SK-N-SH (cell line): ENCODE data around the gene MYO9B. TPM values are rescaled to one million over a fixed set of nuclear protein-coding genes. Genes with fewer than 3 reads are reported as not detected.

ENCODE experiments used
- CTCF ChIA-PET: fragments of 300-600, 350-600 bp; formaldehyde crosslinking; extraction: SDS; loops from one replicate; lab custom pipeline; 2021; lab: Yijun Ruan, JAX
- POLR2A ChIA-PET: fragments of 350-600 bp; sonication (Branson Sonifier 250); formaldehyde crosslinking; extraction: SDS; loops from one replicate; lab custom pipeline; 2020; ENCODE audit warnings: antibody characterized with exemption, inconsistent platforms; lab: Yijun Ruan, JAX
- DNase-seq: peaks from one replicate; pipeline ENCODE4 v3.0.0; 2012
- H2AFZ ChIP-seq: fragments of 200-600 bp; sonication (generic); 2 replicates; pipeline ENCODE4 v1.8.1; 2016; ENCODE audit warnings: antibody characterized with exemption, mild to moderate bottlenecking, low read depth
- H3F3A ChIP-seq: fragments of 200-600 bp; sonication (generic); replicated peaks from 2 replicates; pipeline ENCODE3; 2016; ENCODE audit warnings: antibody characterized with exemption, mild to moderate bottlenecking; ENCODE audit not compliant: insufficient read depth
- H3K27ac ChIP-seq, 2 experiments: fragments of 200-500 bp in 1 of 2; fragments of 200-600 bp in 1 of 2; sonication (Bioruptor generic) in 1 of 2; sonication (generic), shearing (Covaris generic) in 1 of 2; 2 replicates each; pipeline versions ENCODE4 v1.5.1 to v1.6.1; 2014 to 2016; ENCODE audit warnings: low read depth in 2 of 2, inconsistent platforms in 1 of 2, low read length in 1 of 2, mild to moderate bottlenecking in 1 of 2, mixed read lengths in 1 of 2
- H3K27me3 ChIP-seq: fragments of 200-600 bp; sonication (generic), shearing (Covaris generic); 2 replicates; pipeline ENCODE4 v1.6.1; 2016; ENCODE audit warnings: mixed run types; ENCODE audit not compliant: insufficient read depth
- H3K36me3 ChIP-seq, 2 experiments: fragments of 200-500 bp in 1 of 2; fragments of 200-600 bp in 1 of 2; sonication (Bioruptor generic) in 1 of 2; sonication (generic) in 1 of 2; replicated peaks in 1 of 2; 2 replicates each; pipeline versions ENCODE3 to v1.5.1; 2014 to 2016; ENCODE audit warnings: low read length in 1 of 2, mild to moderate bottlenecking in 1 of 2; ENCODE audit not compliant: insufficient read depth in 2 of 2, control insufficient read depth in 1 of 2
- H3K4me1 ChIP-seq, 2 experiments: fragments of 200-500 bp in 1 of 2; fragments of 200-600 bp in 1 of 2; sonication (Bioruptor generic) in 1 of 2; sonication (generic), shearing (Covaris generic) in 1 of 2; 2 replicates each; pipeline versions ENCODE4 v1.5.1 to v1.6.1; 2014 to 2016; ENCODE audit warnings: low read depth in 1 of 2, low read length in 1 of 2, mixed run types in 1 of 2; ENCODE audit not compliant: insufficient read depth in 2 of 2, control insufficient read depth in 1 of 2
- H3K4me2 ChIP-seq: fragments of 200-600 bp; sonication (generic), shearing (Covaris generic); 2 replicates; pipeline ENCODE4 v1.6.1; 2017; ENCODE audit warnings: mixed run types
- H3K4me3 ChIP-seq, 2 experiments: fragments of 200-500 bp in 1 of 2; fragments of 200-600 bp in 1 of 2; sonication (Bioruptor generic) in 1 of 2; sonication (generic), shearing (Covaris generic) in 1 of 2; 2 replicates each; pipeline versions ENCODE4 v1.5.1 to v1.8.1; 2014 to 2016; ENCODE audit warnings: low read depth in 2 of 2, inconsistent platforms in 1 of 2, low read length in 1 of 2, mild to moderate bottlenecking in 1 of 2, mixed read lengths in 1 of 2, moderate library complexity in 1 of 2
- H3K79me2 ChIP-seq: fragments of 200-600 bp; sonication (generic); 2 replicates; pipeline ENCODE4 v1.8.1; 2017; ENCODE audit warnings: mild to moderate bottlenecking; ENCODE audit not compliant: insufficient read depth
- H3K9ac ChIP-seq: fragments of 200-600 bp; sonication (generic); 2 replicates; pipeline ENCODE4 v1.6.1; 2017; ENCODE audit warnings: mixed run types
- H3K9me2 ChIP-seq: fragments of 200-600 bp; sonication (generic); 2 replicates; pipeline ENCODE4 v1.6.1; 2017; ENCODE audit warnings: mixed run types
- H3K9me3 ChIP-seq: fragments of 200-600 bp; sonication (generic); 2 replicates; pipeline ENCODE4 v1.6.1; 2017; ENCODE audit warnings: mixed run types, mild to moderate bottlenecking, moderate library complexity
- H4K20me1 ChIP-seq: fragments of 200-600 bp; sonication (generic); 2 replicates; pipeline ENCODE4 v1.6.1; 2017; ENCODE audit warnings: mild to moderate bottlenecking, mixed run types; ENCODE audit not compliant: insufficient read depth
- CHD2 ChIP-seq: fragments of 150-350 bp; IDR thresholded peaks from 2 replicates; pipeline ENCODE4 v1.6.1; 2018; ENCODE audit warnings: low read length; ENCODE audit not compliant: partially characterized antibody
- EP300 ChIP-seq, 2 experiments: IDR thresholded peaks; 2 replicates each; pipeline versions ENCODE4 v1.4.0 to v1.6.1; 2012; ENCODE audit warnings: borderline replicate concordance in 1 of 2, low read depth in 1 of 2, low read length in 1 of 2
- EZH2phosphoT487 ChIP-seq: fragments of 200-600 bp; sonication (generic); IDR thresholded peaks from 2 replicates; pipeline ENCODE4 v1.6.1; 2017; ENCODE audit warnings: low read depth, mixed run types, mild to moderate bottlenecking, antibody characterized with exemption, moderate library complexity, borderline replicate concordance
- FOSL2 ChIP-seq: IDR thresholded peaks from 2 replicates; pipeline ENCODE4 v1.4.0; 2012; ENCODE audit warnings: low read depth, mild to moderate bottlenecking, moderate library complexity, borderline replicate concordance
- FOXJ3 ChIP-seq: sonication (generic); formaldehyde crosslinking; IDR thresholded peaks from 2 replicates; pipeline ENCODE4 v1.5.1; 2020; ENCODE audit warnings: mild to moderate bottlenecking, missing genetic modification reagents
- IRF3 ChIP-seq: fragments of 150-350 bp; IDR thresholded peaks from 2 replicates; pipeline ENCODE4 v1.6.1; 2016; ENCODE audit warnings: mild to moderate bottlenecking, low read depth, low read length
- JUND ChIP-seq: IDR thresholded peaks from 2 replicates; pipeline ENCODE4 v1.4.0; 2012
- MEF2A ChIP-seq: IDR thresholded peaks from 2 replicates; pipeline ENCODE4 v1.4.0; 2012; ENCODE audit warnings: low read depth, borderline replicate concordance
- MXI1 ChIP-seq: IDR thresholded peaks from 2 replicates; pipeline ENCODE4 v1.6.1; 2012; ENCODE audit warnings: mild to moderate bottlenecking, low read depth, low read length, improper control_type of control experiment
- NFIC ChIP-seq: IDR thresholded peaks from 2 replicates; pipeline ENCODE4 v1.4.0; 2012; ENCODE audit warnings: borderline replicate concordance
- PBX3 ChIP-seq: IDR thresholded peaks from 2 replicates; pipeline ENCODE4; 2012
- POLR2AphosphoS5 ChIP-seq: IDR thresholded peaks from 2 replicates; pipeline ENCODE4 v1.6.1; 2012; ENCODE audit warnings: low read depth, low read length
- RAD21 ChIP-seq: IDR thresholded peaks from 2 replicates; pipeline ENCODE4 v1.6.1; 2012; ENCODE audit warnings: mild to moderate bottlenecking, low read length
- REST ChIP-seq: IDR thresholded peaks from 2 replicates; pipeline ENCODE4 v1.6.1; 2012; ENCODE audit warnings: mild to moderate bottlenecking, low read depth, low read length, moderate library complexity
- RFX5 ChIP-seq: IDR thresholded peaks from 2 replicates; pipeline ENCODE4 v1.6.1; 2012; ENCODE audit warnings: mild to moderate bottlenecking, improper control_type of control experiment, low read length
- SMC3 ChIP-seq: IDR thresholded peaks from 2 replicates; pipeline ENCODE4 v1.6.1; 2012; ENCODE audit warnings: low read depth, low read length, improper control_type of control experiment
- TAF1 ChIP-seq: IDR thresholded peaks from 2 replicates; pipeline ENCODE4 v1.6.1; 2012; ENCODE audit warnings: low read depth, mild to moderate bottlenecking, low read length, moderate library complexity, borderline replicate concordance
- USF1 ChIP-seq: IDR thresholded peaks from 2 replicates; pipeline ENCODE4 v1.4.0; 2012; ENCODE audit warnings: low read depth, borderline replicate concordance
- USF2 ChIP-seq: fragments of 150-350 bp; IDR thresholded peaks from 2 replicates; pipeline ENCODE4 v1.6.1; 2017; ENCODE audit warnings: antibody characterized with exemption, low read length, low read depth, borderline replicate concordance
- YY1 ChIP-seq: IDR thresholded peaks from 2 replicates; pipeline ENCODE4 v1.4.0; 2012; ENCODE audit warnings: low read depth, mild to moderate bottlenecking
- WGBS: methylation state at CpG from one replicate; pipeline ENCODE4 v1.1.6; 2017; ENCODE audit warnings: low lambda C conversion rate; 5-methylcytosine and 5-hydroxymethylcytosine counted together
- polyA plus RNA-seq, 3 experiments: library from polyadenylated mRNA; depleted of rRNA; stranded (reverse); fragments of >200 nt; gene quantifications; 2 replicates each; pipeline ENCODE4 v1.2.3, GENCODE V29; 2012

MYO9B gene
- polyA plus RNA-seq, 1 of the 3 experiments (the other 2 are of a cell fraction) = 37.6 TPM

- TF ChIP-seq YY1 = no peak
- no peak for TF ChIP-seq FOSL2
- TF ChIP-seq CHD2 = no peak
- no peak for TF ChIP-seq PBX3
- no peak for TF ChIP-seq FOXJ3
- TF ChIP-seq, all 33 proteins: peak for 0
These were observed 34.5 kb downstream of the MYO9B start (continued) for GRCh38 chr19:17109962-17110598.

GRCh38 chr19:17110599-17110966 is 35.0 kb downstream of the MYO9B start:
- peaks cover 17% of the 10 kb centered on the region for H3F3A ChIP-seq
- peaks cover 12 to 17% of the 10 kb centered on the region in 2 experiments for H3K36me3 ChIP-seq
- ChIA-PET CTCF (no interaction called here), POLR2A (no interaction called here)
- no peak overlapping the region for H3K9ac ChIP-seq
- DNase-seq = no peak
- H3K27ac ChIP-seq = no peak overlapping the region
- H3K9me3 ChIP-seq = no peaks in the 10 kb centered on the region
- no peak overlapping the region for H3K4me2 ChIP-seq
- no peak overlapping the region for H2AFZ ChIP-seq
- TF ChIP-seq RFX5 (no peak), TAF1 (no peak), EZH2phosphoT487 (no peak), SMC3 (no peak), MEF2A (no peak), RAD21 (no peak), POLR2AphosphoS5 (no peak), IRF3 (no peak), EP300 (IDR thresholded peaks at IDR 0.05; ENCODE audit: borderline replicate concordance in 1 of 2, low read depth in 1 of 2, low read length in 1 of 2) (no peak), USF1 (no peak), JUND (no peak), NFIC (no peak), FOXJ3 (no peak), PBX3 (no peak), USF2 (no peak), MXI1 (no peak), REST (no peak)
- 98% methylated on average over 10 of the region's 10 CpGs for WGBS
- H4K20me1 ChIP-seq = peaks cover 8% of the 10 kb centered on the region; the same call in 1 of the 2 replicates
- H3K4me1 ChIP-seq = peaks cover 12 to 13% of the 10 kb centered on the region in 2 experiments; a peak in 3 of 4 replicates
- no peaks in the 10 kb centered on the region for H3K9me2 ChIP-seq
- peaks cover 92% of the 10 kb centered on the region for H3K79me2 ChIP-seq
- no peak overlapping the region for H3K4me3 ChIP-seq
- no peaks in the 10 kb centered on the region for H3K27me3 ChIP-seq
